CD4-positive, alpha-beta T cell treated with Interleukin-15 for 1 hour (primary cell): ENCODE measurements around the gene DSTN.
"Not testable (repeated sequence)": the region's sequence is repeated elsewhere in the genome, so short reads cannot be mapped to it uniquely, and the experiment has no call there.

Experiments
- DNase-seq: peaks from one replicate; pipeline ENCODE4 v3.0.0-alpha.2; 2020

Gene DSTN

GRCh38 chr20:17653835-17654648 lies 84.2 kb downstream of the DSTN start:
- no peak for DNase-seq

- DNase-seq, result no peak
Measured at GRCh38 chr20:17654649-17655285, 84.9 kb downstream of the DSTN start.

DNA sequence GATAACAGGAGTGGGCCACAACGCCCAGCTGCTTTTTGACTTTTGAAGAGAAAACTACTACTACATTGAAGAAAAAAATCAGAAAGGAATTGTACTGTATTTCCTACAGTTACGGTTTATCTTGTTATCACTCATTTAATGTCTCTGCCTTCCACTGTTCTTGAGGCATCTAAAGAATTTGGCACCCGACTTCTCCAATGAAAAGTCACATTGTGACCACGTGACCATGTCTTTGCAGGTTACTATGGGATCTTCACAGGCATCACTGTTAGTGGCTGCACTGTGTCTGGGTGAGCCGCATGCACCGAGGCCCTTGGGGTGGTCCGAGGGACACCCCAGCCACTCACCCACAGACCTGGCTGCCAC lies 85.4 kb downstream of the DSTN start:
- DNase-seq, result no peak

GRCh38 chr20:17655865-17656479 lies 86.1 kb downstream of the DSTN start:
- DNase-seq, result no peak

DNA sequence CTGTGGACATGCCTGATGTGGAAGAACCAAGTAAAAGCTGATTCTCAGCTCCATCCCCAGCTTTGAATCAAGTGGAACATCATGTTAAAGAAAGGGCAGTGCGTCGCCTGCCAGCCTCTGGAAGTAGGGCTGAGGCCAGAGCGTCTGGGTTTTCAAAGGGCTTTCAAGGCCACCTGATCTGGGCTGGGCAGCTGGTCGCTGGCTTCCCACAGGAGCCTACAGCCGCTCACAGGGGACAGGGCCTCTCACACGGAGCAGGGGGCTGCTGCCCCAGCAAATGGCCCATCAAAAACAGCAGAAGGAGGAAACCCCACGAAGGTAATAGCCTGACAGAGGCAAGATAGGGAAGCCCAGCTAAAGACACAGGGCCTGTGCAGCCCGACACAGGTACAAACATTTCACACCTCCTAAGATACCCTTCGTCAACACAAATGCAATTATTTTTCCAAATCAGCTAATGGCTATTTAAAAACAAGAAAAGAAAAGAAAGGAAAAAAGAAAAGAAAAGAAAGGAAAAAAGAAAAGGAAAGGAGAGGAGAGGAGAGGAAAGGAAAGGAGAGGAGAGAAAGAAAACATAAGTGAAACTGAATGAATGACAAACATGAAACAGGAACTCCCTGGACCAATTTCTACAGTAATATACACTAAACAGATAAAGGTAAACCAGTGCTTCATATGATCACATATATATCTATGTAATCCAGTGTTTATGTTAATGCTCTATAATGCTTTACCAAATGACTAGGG lies 87.4 kb downstream of the DSTN start:
- no peak for DNase-seq

DNA sequence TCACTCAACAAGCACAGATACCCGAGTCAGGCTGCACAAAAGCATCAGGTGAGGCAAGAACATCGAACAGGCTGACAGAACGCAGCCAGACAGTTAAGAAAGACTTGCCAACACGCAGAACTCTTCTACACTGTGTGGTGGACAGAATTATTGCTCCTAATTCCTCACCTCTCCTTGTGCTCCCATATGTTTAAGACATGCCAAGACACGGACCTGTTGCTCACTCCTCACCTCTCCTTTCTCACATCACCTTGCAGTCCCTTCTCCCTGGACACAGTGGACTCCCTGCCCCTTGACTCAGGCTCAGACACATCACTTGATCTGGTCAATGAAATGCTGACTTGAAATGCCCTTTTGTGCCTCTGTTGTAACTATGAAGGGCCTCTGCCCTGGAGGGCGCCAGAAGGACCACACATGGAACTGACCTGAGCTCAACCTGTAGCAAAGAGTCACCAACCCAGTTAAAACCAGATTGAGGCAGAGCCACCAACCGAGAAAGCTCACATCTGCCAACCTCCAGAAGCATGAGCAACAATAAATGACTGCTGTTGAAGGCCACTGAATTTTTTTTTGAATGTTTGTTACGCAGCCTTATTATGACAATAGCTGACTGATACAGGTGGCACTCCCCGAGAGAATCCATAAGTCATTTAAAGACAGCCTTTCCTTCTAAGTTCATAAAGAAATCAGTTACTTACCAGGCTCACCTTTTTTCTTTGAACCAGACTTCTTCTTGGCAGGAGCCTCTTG lies 88.2 kb downstream of the DSTN start:
- no peak for DNase-seq

DNA sequence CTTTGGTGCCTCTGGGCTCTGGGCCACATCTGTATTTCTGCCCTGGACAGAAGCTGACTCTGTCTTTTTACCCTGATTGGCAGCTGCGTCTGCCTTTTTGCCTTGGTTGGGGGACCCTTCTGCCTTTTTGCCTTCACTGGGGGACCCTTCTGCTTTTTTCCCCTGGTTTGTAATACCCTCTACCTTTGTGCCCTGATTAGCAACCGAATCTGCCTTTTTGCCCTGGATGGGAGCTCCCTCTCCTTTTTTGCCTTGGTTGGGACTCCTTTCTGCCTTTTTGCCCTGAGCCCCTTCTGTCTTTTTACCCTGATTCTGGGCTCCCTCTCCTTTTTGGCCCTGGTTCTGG lies 88.7 kb downstream of the DSTN start:
- no peak for DNase-seq

GRCh38 chr20:17659344-17659743 lies 89.5 kb downstream of the DSTN start:
- not testable (repeated sequence) for DNase-seq
